IMR-90 (cell line): Measurements from ENCODE around the gene LRRC4C. TPM values are rescaled to one million over a fixed set of nuclear protein-coding genes. Genes with fewer than 3 reads are reported as not detected.

Experiments used
- ATAC-seq: fragments of 200-7000 bp; cut with Tn5 transposase; 2 replicates; pipeline ENCODE4 v1.9.1; 2020; ENCODE audit warnings: low read depth, mild to moderate bottlenecking, moderate library complexity
- BruUV-seq: library from RNA; stranded (reverse); fragments of 400-500 nt; replicated peaks from 2 replicates; lab custom pipeline; 2021; lab: Mats Ljungman, UMichigan
- CTCF ChIA-PET: fragments of 300-600 bp; formaldehyde crosslinking; extraction: SDS; loops from one replicate; lab custom pipeline; 2021; ENCODE audit warnings: antibody characterized with exemption; lab: Yijun Ruan, JAX
- POLR2A ChIA-PET: fragments of 300-600 bp; sonication (Branson Sonifier 250); formaldehyde crosslinking; loops from one replicate; lab custom pipeline; 2022; ENCODE audit warnings: antibody characterized with exemption; ENCODE audit not compliant: unreplicated experiment; lab: Charles Lee
- DNase-seq: peaks from one replicate; pipeline ENCODE4 v3.0.0; 2013
- H2AFZ ChIP-seq: replicated peaks from 2 replicates; pipeline ENCODE3; 2013; ENCODE audit warnings: low read length, mild to moderate bottlenecking; ENCODE audit not compliant: poor library complexity
- H2AK5ac ChIP-seq: 2 replicates; pipeline ENCODE4 v1.6.1; 2013; ENCODE audit warnings: low read depth, low read length, inconsistent platforms
- H2AK9ac ChIP-seq: replicated peaks from 2 replicates; pipeline ENCODE3; 2013; ENCODE audit warnings: mild to moderate bottlenecking, low read depth, low read length, moderate library complexity; ENCODE audit not compliant: poor library complexity
- H2BK120ac ChIP-seq: 2 replicates; pipeline ENCODE4 v1.6.1; 2013; ENCODE audit warnings: low read depth, low read length, inconsistent platforms
- H2BK15ac ChIP-seq: 3 replicates; pipeline ENCODE4 v1.6.1; 2013; ENCODE audit warnings: low read depth, low read length, inconsistent platforms
- H2BK20ac ChIP-seq: 2 replicates; pipeline ENCODE4 v1.6.1; 2013; ENCODE audit warnings: low read depth, mild to moderate bottlenecking, inconsistent platforms, low read length, moderate library complexity
- H2BK5ac ChIP-seq: 2 replicates; pipeline ENCODE4 v1.6.1; 2013; ENCODE audit warnings: mild to moderate bottlenecking, low read depth, low read length, inconsistent platforms; ENCODE audit not compliant: poor library complexity, severe bottlenecking
- H3K14ac ChIP-seq: replicated peaks from 2 replicates; pipeline ENCODE4 v1.6.1; 2013; ENCODE audit warnings: low read depth, low read length, inconsistent platforms
- H3K18ac ChIP-seq: 2 replicates; pipeline ENCODE4 v1.6.1; 2013; ENCODE audit warnings: low read depth, low read length, control low read depth
- H3K23ac ChIP-seq: 2 replicates; pipeline ENCODE4 v1.6.1; 2013; ENCODE audit warnings: low read depth, low read length, inconsistent platforms
- H3K27ac ChIP-seq: 2 replicates; pipeline ENCODE4 v1.5.1; 2013; ENCODE audit warnings: mild to moderate bottlenecking, control low read depth, low read length; ENCODE audit not compliant: insufficient read depth
- H3K27me3 ChIP-seq: 2 replicates; pipeline ENCODE4 v1.6.1; 2013; ENCODE audit warnings: low read length; ENCODE audit not compliant: control insufficient read depth, insufficient read depth
- H3K36me3 ChIP-seq: 2 replicates; pipeline ENCODE4 v1.6.1; 2013; ENCODE audit warnings: low read length, mixed read lengths; ENCODE audit not compliant: control insufficient read depth, insufficient read depth
- H3K4ac ChIP-seq: 2 replicates; pipeline ENCODE4 v1.6.1; 2013; ENCODE audit warnings: low read depth, low read length, inconsistent platforms
- H3K4me1 ChIP-seq: 2 replicates; pipeline ENCODE4 v1.6.1; 2013; ENCODE audit warnings: low read length, mixed read lengths; ENCODE audit not compliant: control insufficient read depth, insufficient read depth
- H3K4me2 ChIP-seq: 2 replicates; pipeline ENCODE4 v1.6.1; 2013; ENCODE audit warnings: low read depth, mild to moderate bottlenecking, control low read depth, low read length, moderate library complexity
- H3K4me3 ChIP-seq: 2 replicates; pipeline ENCODE4 v1.5.1; 2013; ENCODE audit warnings: low read depth, mild to moderate bottlenecking, control low read depth, low read length, moderate library complexity; ENCODE audit not compliant: insufficient read depth
- H3K56ac ChIP-seq: 2 replicates; pipeline ENCODE4 v1.6.1; 2013; ENCODE audit warnings: low read length, inconsistent platforms; ENCODE audit not compliant: insufficient read depth; ENCODE audit errors: extremely low read depth
- H3K79me1 ChIP-seq, 2 experiments: 2 replicates each; pipeline ENCODE4 v1.6.1; 2013; ENCODE audit warnings: low read length in 2 of 2, inconsistent platforms in 1 of 2, low read depth in 1 of 2
- H3K9ac ChIP-seq: 2 replicates; pipeline ENCODE4 v1.6.1; 2013; ENCODE audit warnings: low read depth, low read length, control low read depth
- H3K9me1 ChIP-seq: 2 replicates; pipeline ENCODE4 v1.6.1; 2013; ENCODE audit warnings: low read length, inconsistent platforms; ENCODE audit not compliant: insufficient read depth
- H3K9me3 ChIP-seq: 2 replicates; pipeline ENCODE4 v1.6.1; 2013; ENCODE audit warnings: low read length; ENCODE audit not compliant: control insufficient read depth, insufficient read depth
- H4K20me1 ChIP-seq: 2 replicates; pipeline ENCODE4 v1.6.1; 2013; ENCODE audit warnings: low read length, inconsistent platforms; ENCODE audit not compliant: insufficient read depth
- H4K5ac ChIP-seq: 2 replicates; pipeline ENCODE4 v1.6.1; 2013; ENCODE audit warnings: mild to moderate bottlenecking, low read depth, low read length, control low read depth
- H4K8ac ChIP-seq, 2 experiments: 2 replicates each; pipeline ENCODE4 v1.6.1; 2013; ENCODE audit warnings: low read depth in 2 of 2, low read length in 2 of 2, control low read depth in 1 of 2, inconsistent platforms in 1 of 2
- H4K91ac ChIP-seq: 2 replicates; pipeline ENCODE4 v1.6.1; 2013; ENCODE audit warnings: low read depth, low read length, inconsistent platforms; ENCODE audit not compliant: insufficient read depth
- BHLHE40 ChIP-seq: fragments of 150-350 bp; IDR thresholded peaks from 2 replicates; pipeline ENCODE4 v1.6.1; 2016; ENCODE audit warnings: mild to moderate bottlenecking, low read depth, low read length
- CEBPB ChIP-seq: IDR thresholded peaks from 2 replicates; pipeline ENCODE4 v1.6.1; 2012; ENCODE audit warnings: low read depth, low read length, improper control_type of control experiment
- FOS ChIP-seq: fragments of 150-350 bp; IDR thresholded peaks from 2 replicates; pipeline ENCODE4 v1.6.1; 2016; ENCODE audit warnings: low read depth, low read length
- MAFK ChIP-seq: IDR thresholded peaks from 2 replicates; pipeline ENCODE4 v1.6.1; 2012; ENCODE audit warnings: low read depth, low read length, improper control_type of control experiment
- MAZ ChIP-seq: IDR thresholded peaks from 2 replicates; pipeline ENCODE4 v1.6.1; 2012; ENCODE audit warnings: low read depth, mild to moderate bottlenecking, low read length, improper control_type of control experiment, moderate library complexity, borderline replicate concordance
- MXI1 ChIP-seq: IDR thresholded peaks from 2 replicates; pipeline ENCODE4 v1.6.1; 2012; ENCODE audit warnings: low read depth, mild to moderate bottlenecking, low read length, moderate library complexity, borderline replicate concordance
- NFE2L2 ChIP-seq: fragments of 150-350 bp; IDR thresholded peaks from 2 replicates; pipeline ENCODE4 v1.6.1; 2016; ENCODE audit warnings: low read depth, mild to moderate bottlenecking, low read length
- POLR2A ChIP-seq: IDR thresholded peaks from 2 replicates; pipeline ENCODE4 v1.6.1; 2012; ENCODE audit warnings: mild to moderate bottlenecking, low read depth, low read length
- RAD21 ChIP-seq: IDR thresholded peaks from 2 replicates; pipeline ENCODE4 v1.6.1; 2012; ENCODE audit warnings: low read length, improper control_type of control experiment
- RFX5 ChIP-seq: IDR thresholded peaks from 2 replicates; pipeline ENCODE4 v1.8.0; 2012; ENCODE audit warnings: low read depth, mild to moderate bottlenecking, low read length, moderate library complexity
- USF2 ChIP-seq: fragments of 150-350 bp; IDR thresholded peaks from 2 replicates; pipeline ENCODE4 v1.6.1; 2017; ENCODE audit warnings: mild to moderate bottlenecking, antibody characterized with exemption, low read length, low read depth
- WGBS, 2 experiments: methylation state at CpG; one replicate each; pipeline versions ENCODE4 v1.1.5 to v1.1.7; 2013; ENCODE audit warnings: missing lambda C conversion rate in 2 of 2; ENCODE audit not compliant: insufficient read length in 1 of 2; ENCODE audit errors: extremely low coverage in 2 of 2; 5-methylcytosine and 5-hydroxymethylcytosine counted together
- dilution Hi-C: fragments of 300-500 bp; cut with HindIII; formaldehyde crosslinking; loops from one replicate; pipeline ENCODE4 v1.14.3; 2018; ENCODE audit warnings: low sequenced_read_pairs; ENCODE audit not compliant: unreplicated experiment
- in situ Hi-C: fragments of 300-500 bp; cut with MboI; formaldehyde crosslinking; loops from 3 replicates; pipeline ENCODE4 v1.14.3; 2019; ENCODE audit warnings: low sequenced_read_pairs, inconsistent platforms, mixed read lengths
- intact Hi-C: fragments of 100-400 bp; cut with micrococcal nuclease; formaldehyde crosslinking; loops from 2 replicates; pipeline ENCODE4 v1.10.0; 2022
- polyA plus RNA-seq, 3 experiments: library from polyadenylated mRNA; depleted of rRNA; stranded (reverse); fragments of >200 nt; gene quantifications; 2 replicates each; pipeline ENCODE4 v1.2.3, GENCODE V29; 2012; ENCODE audit warnings: low replicate concordance in 1 of 3
- total RNA-seq: library from RNA; depleted of rRNA; stranded (reverse); fragments of >200 nt; gene quantifications from 2 replicates; pipeline ENCODE4 v1.2.3, GENCODE V29; 2012
- TF ChIP-seq, protein P1 (sequence below): conservative IDR thresholded peaks from 2 replicates; pipeline ENCODE4 v1.5.1; 2012; ENCODE audit warnings: mild to moderate bottlenecking, low read depth, low read length, improper control_type of control experiment

Gene LRRC4C
- total and polyA plus RNA-seq, 2 of the 4 experiments (the other 2 are of a cell fraction) = under 0.01 to 0.03 TPM

- DNase-seq (no peak), ATAC-seq (no peak)
- Histone ChIP-seq H3K23ac (no peak overlapping the region), H3K36me3 (no peaks in the 10 kb centered on the region), H3K18ac (no peak overlapping the region), H4K20me1 (no peaks in the 10 kb centered on the region), H3K9me1 (no peaks in the 10 kb centered on the region), H2BK15ac (no peak overlapping the region), H3K9me3 (no peaks in the 10 kb centered on the region), H4K91ac (no peak overlapping the region), H3K4me2 (no peak overlapping the region), H4K5ac (no peak overlapping the region), H4K8ac (no peak overlapping the region), H3K27me3 (no peaks in the 10 kb centered on the region), H3K27ac (no peak overlapping the region), H3K4me3 (no peak overlapping the region), H3K9ac (no peak overlapping the region), H2AK5ac (no peak overlapping the region), H2BK120ac (no peak overlapping the region), H3K4ac (no peak overlapping the region), H2AFZ (no peak overlapping the region), H2AK9ac (no peak overlapping the region), H3K14ac (no peak overlapping the region), H2BK5ac (no peak overlapping the region), H3K56ac (no peak overlapping the region), H3K79me1 (no peaks in the 10 kb centered on the region), H2BK20ac (no peak overlapping the region), H3K4me1 (no peaks in the 10 kb centered on the region)
- in situ Hi-C loops = no loop called here
- TF ChIP-seq, protein P1, sequence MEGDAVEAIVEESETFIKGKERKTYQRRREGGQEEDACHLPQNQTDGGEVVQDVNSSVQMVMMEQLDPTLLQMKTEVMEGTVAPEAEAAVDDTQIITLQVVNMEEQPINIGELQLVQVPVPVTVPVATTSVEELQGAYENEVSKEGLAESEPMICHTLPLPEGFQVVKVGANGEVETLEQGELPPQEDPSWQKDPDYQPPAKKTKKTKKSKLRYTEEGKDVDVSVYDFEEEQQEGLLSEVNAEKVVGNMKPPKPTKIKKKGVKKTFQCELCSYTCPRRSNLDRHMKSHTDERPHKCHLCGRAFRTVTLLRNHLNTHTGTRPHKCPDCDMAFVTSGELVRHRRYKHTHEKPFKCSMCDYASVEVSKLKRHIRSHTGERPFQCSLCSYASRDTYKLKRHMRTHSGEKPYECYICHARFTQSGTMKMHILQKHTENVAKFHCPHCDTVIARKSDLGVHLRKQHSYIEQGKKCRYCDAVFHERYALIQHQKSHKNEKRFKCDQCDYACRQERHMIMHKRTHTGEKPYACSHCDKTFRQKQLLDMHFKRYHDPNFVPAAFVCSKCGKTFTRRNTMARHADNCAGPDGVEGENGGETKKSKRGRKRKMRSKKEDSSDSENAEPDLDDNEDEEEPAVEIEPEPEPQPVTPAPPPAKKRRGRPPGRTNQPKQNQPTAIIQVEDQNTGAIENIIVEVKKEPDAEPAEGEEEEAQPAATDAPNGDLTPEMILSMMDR = no peak
- no peak for TF ChIP-seq POLR2A
- TF ChIP-seq NFE2L2 = no peak
- TF ChIP-seq USF2 = no peak
- no peak for TF ChIP-seq BHLHE40
- no peak for TF ChIP-seq MAZ
- no peak for TF ChIP-seq MXI1
- TF ChIP-seq MAFK = no peak
- no peak for TF ChIP-seq CEBPB
- TF ChIP-seq RFX5 = no peak
- TF ChIP-seq FOS = no peak
- no peak for TF ChIP-seq RAD21
- intact Hi-C loops = no loop called here
- ChIA-PET CTCF (no interaction called here), POLR2A (no interaction called here)
- no TSS peak for BruUV-seq
- WGBS, 2 experiments = no CpG with 5 or more reads among the region's 3 CpGs
- dilution Hi-C loops = no loop called here
Observed at GRCh38 chr11:40537734-40538133, 921.7 kb downstream of the LRRC4C start.
